WTC11 (cell line): ENCODE results near the gene LTBP1.

Experiments used
- CBFB ChIP-seq: sonication (generic); formaldehyde crosslinking; IDR thresholded peaks from 2 replicates; pipeline ENCODE4 v1.8.1; 2022; ENCODE audit warnings: mild to moderate bottlenecking, low read depth, missing genetic modification reagents
- JUN ChIP-seq: sonication (generic); formaldehyde crosslinking; IDR thresholded peaks from 2 replicates; pipeline ENCODE4 v1.8.0; 2023; ENCODE audit warnings: mild to moderate bottlenecking, missing genetic modification reagents
- NR1H2 ChIP-seq: sonication (generic); formaldehyde crosslinking; IDR thresholded peaks from 2 replicates; pipeline ENCODE4 v1.9.0; 2021; ENCODE audit warnings: mild to moderate bottlenecking, moderate library complexity, missing genetic modification reagents
- NR2C2 ChIP-seq: sonication (generic); formaldehyde crosslinking; IDR thresholded peaks from 2 replicates; pipeline ENCODE4 v1.8.0; 2022; ENCODE audit warnings: mild to moderate bottlenecking, missing genetic modification reagents
- SP1 ChIP-seq: sonication (generic); formaldehyde crosslinking; conservative IDR thresholded peaks from 2 replicates; pipeline ENCODE4 v1.8.1; 2022; ENCODE audit warnings: missing genetic modification reagents
- TCF7 ChIP-seq: sonication (generic); formaldehyde crosslinking; IDR thresholded peaks from 2 replicates; pipeline ENCODE4 v1.8.0; 2022; ENCODE audit warnings: mild to moderate bottlenecking, low read depth, missing genetic modification reagents, moderate library complexity
- TEAD4 ChIP-seq: sonication (generic); formaldehyde crosslinking; IDR thresholded peaks from 2 replicates; pipeline ENCODE4 v1.8.0; 2022; ENCODE audit warnings: mild to moderate bottlenecking, missing genetic modification reagents
- TF ChIP-seq, protein P1 (sequence below): fragments of 200-600 bp; IDR thresholded peaks from 2 replicates; pipeline ENCODE4 v1.8.0; 2022; ENCODE audit warnings: antibody characterized with exemption
- TF ChIP-seq, protein P2 (sequence below): sonication (generic); formaldehyde crosslinking; IDR thresholded peaks from 2 replicates; pipeline ENCODE4 v1.8.1; 2022; ENCODE audit warnings: low read depth, mild to moderate bottlenecking, moderate library complexity, missing genetic modification reagents, borderline replicate concordance
- TF ChIP-seq, protein P3 (sequence below): sonication (generic); formaldehyde crosslinking; conservative IDR thresholded peaks from 2 replicates; pipeline ENCODE4 v1.8.1; 2022; ENCODE audit warnings: mild to moderate bottlenecking, missing genetic modification reagents
- TF ChIP-seq, protein P4 (sequence below): sonication (generic); formaldehyde crosslinking; conservative IDR thresholded peaks from 2 replicates; pipeline ENCODE4 v1.8.1; 2023; ENCODE audit warnings: mild to moderate bottlenecking, low read depth, missing genetic modification reagents, moderate library complexity
- TF ChIP-seq, protein P5 (sequence below): sonication (generic); formaldehyde crosslinking; IDR thresholded peaks from 2 replicates; pipeline ENCODE4 v1.8.0; 2023; ENCODE audit warnings: missing genetic modification reagents

DNA sequence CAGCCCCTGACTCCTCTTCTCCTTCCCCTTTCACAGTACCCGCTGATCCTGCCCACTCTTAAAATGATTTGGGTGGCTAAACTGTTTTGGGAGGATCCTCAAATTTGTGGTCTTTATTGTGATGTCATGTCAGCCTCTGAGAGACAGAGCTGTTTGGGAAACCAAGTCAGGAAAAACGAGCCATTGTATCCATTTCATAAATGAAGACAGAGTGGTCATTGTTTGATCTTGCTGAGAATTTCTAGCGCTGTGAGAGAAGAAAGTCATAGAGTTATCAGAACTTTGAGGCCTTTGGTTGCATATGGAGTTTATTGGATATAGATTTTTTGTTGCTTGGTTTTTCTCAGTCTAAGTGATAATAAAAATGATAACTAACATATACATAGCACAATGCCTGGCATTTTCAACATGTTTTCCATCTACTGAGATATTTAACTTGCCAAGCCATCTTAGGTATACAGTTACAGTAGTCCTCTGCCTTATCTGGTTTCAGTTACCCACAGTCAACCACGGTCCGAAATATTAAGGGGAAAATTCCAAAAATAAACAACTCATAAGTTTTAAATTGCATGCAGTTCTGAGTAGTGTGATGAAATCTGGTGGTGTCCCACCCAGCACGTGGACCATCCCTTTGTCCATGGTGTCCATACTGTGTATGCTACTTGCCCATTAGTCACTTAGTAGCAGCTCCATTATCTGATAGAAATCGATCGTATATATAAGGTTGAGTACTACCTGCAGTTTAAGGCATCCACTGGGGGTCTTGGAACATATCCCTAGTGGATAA lies 424.7 kb downstream of the LTBP1 start:
- TF ChIP-seq TEAD4 (CRISPR knock-in tag) (no peak), TCF7 (no peak), NR1H2 (no peak), SP1 (CRISPR knock-in tag) (no peak), CBFB (no peak), JUN (CRISPR knock-in tag) (no peak), NR2C2 (no peak)
- TF ChIP-seq, protein P1, sequence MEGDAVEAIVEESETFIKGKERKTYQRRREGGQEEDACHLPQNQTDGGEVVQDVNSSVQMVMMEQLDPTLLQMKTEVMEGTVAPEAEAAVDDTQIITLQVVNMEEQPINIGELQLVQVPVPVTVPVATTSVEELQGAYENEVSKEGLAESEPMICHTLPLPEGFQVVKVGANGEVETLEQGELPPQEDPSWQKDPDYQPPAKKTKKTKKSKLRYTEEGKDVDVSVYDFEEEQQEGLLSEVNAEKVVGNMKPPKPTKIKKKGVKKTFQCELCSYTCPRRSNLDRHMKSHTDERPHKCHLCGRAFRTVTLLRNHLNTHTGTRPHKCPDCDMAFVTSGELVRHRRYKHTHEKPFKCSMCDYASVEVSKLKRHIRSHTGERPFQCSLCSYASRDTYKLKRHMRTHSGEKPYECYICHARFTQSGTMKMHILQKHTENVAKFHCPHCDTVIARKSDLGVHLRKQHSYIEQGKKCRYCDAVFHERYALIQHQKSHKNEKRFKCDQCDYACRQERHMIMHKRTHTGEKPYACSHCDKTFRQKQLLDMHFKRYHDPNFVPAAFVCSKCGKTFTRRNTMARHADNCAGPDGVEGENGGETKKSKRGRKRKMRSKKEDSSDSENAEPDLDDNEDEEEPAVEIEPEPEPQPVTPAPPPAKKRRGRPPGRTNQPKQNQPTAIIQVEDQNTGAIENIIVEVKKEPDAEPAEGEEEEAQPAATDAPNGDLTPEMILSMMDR = no peak
- TF ChIP-seq, protein P2, sequence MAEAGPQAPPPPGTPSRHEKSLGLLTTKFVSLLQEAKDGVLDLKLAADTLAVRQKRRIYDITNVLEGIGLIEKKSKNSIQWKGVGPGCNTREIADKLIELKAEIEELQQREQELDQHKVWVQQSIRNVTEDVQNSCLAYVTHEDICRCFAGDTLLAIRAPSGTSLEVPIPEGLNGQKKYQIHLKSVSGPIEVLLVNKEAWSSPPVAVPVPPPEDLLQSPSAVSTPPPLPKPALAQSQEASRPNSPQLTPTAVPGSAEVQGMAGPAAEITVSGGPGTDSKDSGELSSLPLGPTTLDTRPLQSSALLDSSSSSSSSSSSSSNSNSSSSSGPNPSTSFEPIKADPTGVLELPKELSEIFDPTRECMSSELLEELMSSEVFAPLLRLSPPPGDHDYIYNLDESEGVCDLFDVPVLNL = no peak
- TF ChIP-seq, protein P3, sequence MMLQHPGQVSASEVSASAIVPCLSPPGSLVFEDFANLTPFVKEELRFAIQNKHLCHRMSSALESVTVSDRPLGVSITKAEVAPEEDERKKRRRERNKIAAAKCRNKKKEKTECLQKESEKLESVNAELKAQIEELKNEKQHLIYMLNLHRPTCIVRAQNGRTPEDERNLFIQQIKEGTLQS (CRISPR knock-in tag) = no peak
- TF ChIP-seq, protein P4, sequence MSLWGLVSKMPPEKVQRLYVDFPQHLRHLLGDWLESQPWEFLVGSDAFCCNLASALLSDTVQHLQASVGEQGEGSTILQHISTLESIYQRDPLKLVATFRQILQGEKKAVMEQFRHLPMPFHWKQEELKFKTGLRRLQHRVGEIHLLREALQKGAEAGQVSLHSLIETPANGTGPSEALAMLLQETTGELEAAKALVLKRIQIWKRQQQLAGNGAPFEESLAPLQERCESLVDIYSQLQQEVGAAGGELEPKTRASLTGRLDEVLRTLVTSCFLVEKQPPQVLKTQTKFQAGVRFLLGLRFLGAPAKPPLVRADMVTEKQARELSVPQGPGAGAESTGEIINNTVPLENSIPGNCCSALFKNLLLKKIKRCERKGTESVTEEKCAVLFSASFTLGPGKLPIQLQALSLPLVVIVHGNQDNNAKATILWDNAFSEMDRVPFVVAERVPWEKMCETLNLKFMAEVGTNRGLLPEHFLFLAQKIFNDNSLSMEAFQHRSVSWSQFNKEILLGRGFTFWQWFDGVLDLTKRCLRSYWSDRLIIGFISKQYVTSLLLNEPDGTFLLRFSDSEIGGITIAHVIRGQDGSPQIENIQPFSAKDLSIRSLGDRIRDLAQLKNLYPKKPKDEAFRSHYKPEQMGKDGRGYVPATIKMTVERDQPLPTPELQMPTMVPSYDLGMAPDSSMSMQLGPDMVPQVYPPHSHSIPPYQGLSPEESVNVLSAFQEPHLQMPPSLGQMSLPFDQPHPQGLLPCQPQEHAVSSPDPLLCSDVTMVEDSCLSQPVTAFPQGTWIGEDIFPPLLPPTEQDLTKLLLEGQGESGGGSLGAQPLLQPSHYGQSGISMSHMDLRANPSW (CRISPR knock-in tag) = no peak
- TF ChIP-seq, protein P5, sequence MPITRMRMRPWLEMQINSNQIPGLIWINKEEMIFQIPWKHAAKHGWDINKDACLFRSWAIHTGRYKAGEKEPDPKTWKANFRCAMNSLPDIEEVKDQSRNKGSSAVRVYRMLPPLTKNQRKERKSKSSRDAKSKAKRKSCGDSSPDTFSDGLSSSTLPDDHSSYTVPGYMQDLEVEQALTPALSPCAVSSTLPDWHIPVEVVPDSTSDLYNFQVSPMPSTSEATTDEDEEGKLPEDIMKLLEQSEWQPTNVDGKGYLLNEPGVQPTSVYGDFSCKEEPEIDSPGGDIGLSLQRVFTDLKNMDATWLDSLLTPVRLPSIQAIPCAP (CRISPR knock-in tag) = no peak
